ENCODE data around the gene TBC1D22A. TPM values are rescaled to one million over a fixed set of nuclear protein-coding genes. Genes with fewer than 3 reads are reported as not detected.

TBC1D22A gene
- polyA plus RNA-seq, 1 donor (not counting 4 experiments of a cell fraction or from before 2014, with no cell fraction given), result 20.9 TPM

DNA sequence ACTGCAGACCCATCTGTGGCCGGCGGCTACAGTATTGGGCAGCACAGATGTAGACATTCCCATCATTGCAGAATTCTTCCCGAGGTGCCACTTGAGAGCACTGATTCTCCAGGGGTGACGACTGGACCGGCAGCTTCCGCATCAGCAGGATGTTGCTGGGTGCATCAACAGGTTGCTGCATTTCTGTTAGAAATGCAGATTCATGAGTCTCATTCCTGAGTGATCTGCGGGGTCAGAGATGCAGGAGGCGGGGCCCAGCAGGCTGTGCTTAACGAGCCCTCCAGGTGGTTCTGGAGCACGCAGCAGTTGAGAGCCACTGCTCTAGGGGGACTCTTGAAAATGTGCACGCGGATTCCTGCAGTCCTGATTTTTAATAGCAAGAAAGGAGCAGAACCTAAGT is 321.8 kb downstream of the TBC1D22A start:
- Histone ChIP-seq H3K4me3 (ENCODE audit: control insufficient read depth in 2 of 3, extremely low read depth in 1 of 3, insufficient read depth in 2 of 3, low read depth in 1 of 3, low read length in 3 of 3) (no peak overlapping the region), H3K79me2 (ENCODE audit: control insufficient read depth, insufficient read depth, low read length) (no peaks in the 10 kb centered on the region), H3K27ac (ENCODE audit: control insufficient read depth, insufficient read depth, low read length) (no peak overlapping the region), H3K9me1 (ENCODE audit: control insufficient read depth, extremely low read depth, insufficient read depth, low read length) (no peaks in the 10 kb centered on the region), H3K4me2 (ENCODE audit: control insufficient read depth, extremely low read depth, insufficient read depth, low read depth, low read length) (no peak overlapping the region), H3K36me3 (ENCODE audit: control insufficient read depth in 2 of 2, extremely low read depth in 1 of 2, insufficient read depth in 2 of 2, low read length in 2 of 2) (peaks cover 0 to 2% of the 10 kb centered on the region in 2 experiments), H3K4me1 (ENCODE audit: control insufficient read depth, extremely low read depth, insufficient read depth, low read length) (no peaks in the 10 kb centered on the region), H2AFZ (ENCODE audit: control insufficient read depth, low read length) (no peak overlapping the region), H3K27me3 (ENCODE audit: control insufficient read depth, extremely low read depth, insufficient read depth, low read length) (no peaks in the 10 kb centered on the region), H3K9me3 (ENCODE audit: control insufficient read depth, low read depth, low read length) (no peaks in the 10 kb centered on the region), H3K9ac (ENCODE audit: control insufficient read depth, extremely low read depth, insufficient read depth, low read length) (no peak overlapping the region), H4K20me1 (ENCODE audit: control insufficient read depth, extremely low read depth, insufficient read depth, low read length) (no peaks in the 10 kb centered on the region)
- dilution Hi-C loops (cut with MboI; ENCODE audit: extremely low pct_ligation_motif_present, low sequenced_read_pairs), result no loop called here
- FAIRE-seq (no peak), DNase-seq (ENCODE audit: low read depth, low spot score) (no peak)
- TF ChIP-seq EZH2 (IDR thresholded peaks at IDR 0.05; ENCODE audit: low read length), result no peak
- TF ChIP-seq, protein P1, sequence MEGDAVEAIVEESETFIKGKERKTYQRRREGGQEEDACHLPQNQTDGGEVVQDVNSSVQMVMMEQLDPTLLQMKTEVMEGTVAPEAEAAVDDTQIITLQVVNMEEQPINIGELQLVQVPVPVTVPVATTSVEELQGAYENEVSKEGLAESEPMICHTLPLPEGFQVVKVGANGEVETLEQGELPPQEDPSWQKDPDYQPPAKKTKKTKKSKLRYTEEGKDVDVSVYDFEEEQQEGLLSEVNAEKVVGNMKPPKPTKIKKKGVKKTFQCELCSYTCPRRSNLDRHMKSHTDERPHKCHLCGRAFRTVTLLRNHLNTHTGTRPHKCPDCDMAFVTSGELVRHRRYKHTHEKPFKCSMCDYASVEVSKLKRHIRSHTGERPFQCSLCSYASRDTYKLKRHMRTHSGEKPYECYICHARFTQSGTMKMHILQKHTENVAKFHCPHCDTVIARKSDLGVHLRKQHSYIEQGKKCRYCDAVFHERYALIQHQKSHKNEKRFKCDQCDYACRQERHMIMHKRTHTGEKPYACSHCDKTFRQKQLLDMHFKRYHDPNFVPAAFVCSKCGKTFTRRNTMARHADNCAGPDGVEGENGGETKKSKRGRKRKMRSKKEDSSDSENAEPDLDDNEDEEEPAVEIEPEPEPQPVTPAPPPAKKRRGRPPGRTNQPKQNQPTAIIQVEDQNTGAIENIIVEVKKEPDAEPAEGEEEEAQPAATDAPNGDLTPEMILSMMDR (optimal IDR thresholded peaks at IDR 0.05 in 1 of 3, IDR thresholded peaks at IDR 0.05 in 1 of 3, conservative IDR thresholded peaks at IDR 0.05 in 1 of 3; ENCODE audit: extremely low read depth in 1 of 3, insufficient read depth in 2 of 3, low read length in 3 of 3), result no peak

- TF ChIP-seq, protein P1 (optimal IDR thresholded peaks at IDR 0.05 in 1 of 3, IDR thresholded peaks at IDR 0.05 in 1 of 3, conservative IDR thresholded peaks at IDR 0.05 in 1 of 3; ENCODE audit: extremely low read depth in 1 of 3, insufficient read depth in 2 of 3, low read length in 3 of 3), result no peak
- no peak for TF ChIP-seq EZH2 (IDR thresholded peaks at IDR 0.05; ENCODE audit: low read length)
- Histone ChIP-seq H3K9ac (ENCODE audit: control insufficient read depth, extremely low read depth, insufficient read depth, low read length) (no peak overlapping the region), H3K27me3 (ENCODE audit: control insufficient read depth, extremely low read depth, insufficient read depth, low read length) (no peaks in the 10 kb centered on the region), H3K27ac (ENCODE audit: control insufficient read depth, insufficient read depth, low read length) (no peak overlapping the region), H3K9me1 (ENCODE audit: control insufficient read depth, extremely low read depth, insufficient read depth, low read length) (no peaks in the 10 kb centered on the region), H3K9me3 (ENCODE audit: control insufficient read depth, low read depth, low read length) (no peaks in the 10 kb centered on the region), H3K4me2 (ENCODE audit: control insufficient read depth, extremely low read depth, insufficient read depth, low read depth, low read length) (no peak overlapping the region), H3K4me1 (ENCODE audit: control insufficient read depth, extremely low read depth, insufficient read depth, low read length) (peaks cover 4% of the 10 kb centered on the region), H3K4me3 (ENCODE audit: control insufficient read depth in 2 of 3, extremely low read depth in 1 of 3, insufficient read depth in 2 of 3, low read depth in 1 of 3, low read length in 3 of 3) (no peak overlapping the region), H3K36me3 (ENCODE audit: control insufficient read depth in 2 of 2, extremely low read depth in 1 of 2, insufficient read depth in 2 of 2, low read length in 2 of 2) (peaks cover 0 to 2% of the 10 kb centered on the region in 2 experiments), H2AFZ (ENCODE audit: control insufficient read depth, low read length) (no peak overlapping the region), H3K79me2 (ENCODE audit: control insufficient read depth, insufficient read depth, low read length) (no peaks in the 10 kb centered on the region), H4K20me1 (ENCODE audit: control insufficient read depth, extremely low read depth, insufficient read depth, low read length) (no peaks in the 10 kb centered on the region)
- FAIRE-seq (no peak), DNase-seq (ENCODE audit: low read depth, low spot score) (no peak)
- dilution Hi-C loops (cut with MboI; ENCODE audit: extremely low pct_ligation_motif_present, low sequenced_read_pairs), result no loop called here
Measured at GRCh38 chr22:47086596-47087248, 324.3 kb downstream of the TBC1D22A start.

All from keratinocyte (primary cell).